Peyer's patch (tissue), 4 donors: ENCODE measurements around the gene TLCD3B. TPM values are rescaled to one million over a fixed set of nuclear protein-coding genes. Genes with fewer than 3 reads are reported as not detected.

ENCODE experiments used
- DNase-seq, 3 donors: peaks; one replicate each; pipeline ENCODE4 v3.0.0-alpha.2; 2017 to 2019
- H3K27ac ChIP-seq, 4 donors: fragments of 200-600 bp; sonication (generic); one replicate each; pipeline ENCODE4 v1.5.1; 2016 to 2019
- H3K27me3 ChIP-seq, 2 donors: fragments of 200-600 bp; sonication (generic); one replicate each; pipeline ENCODE4 v1.5.1; 2019
- H3K36me3 ChIP-seq, 3 donors: fragments of 200-600 bp; sonication (generic); one replicate each; pipeline ENCODE4 v1.5.1; 2016 to 2019
- H3K4me1 ChIP-seq, 4 donors: fragments of 200-600 bp; sonication (generic); one replicate each; pipeline ENCODE4 v1.5.1; 2016 to 2019
- H3K4me3 ChIP-seq, 4 donors: fragments of 200-600 bp; sonication (generic); 1 replicate in 3 of 4; 2 replicates in 1 of 4; pipeline ENCODE4 v1.5.1; 2016 to 2019; ENCODE audit warnings: mild to moderate bottlenecking in 1 of 4
- H3K9me3 ChIP-seq, 4 donors: fragments of 200-600 bp; sonication (generic); one replicate each; pipeline ENCODE4 v1.5.1; 2016 to 2019; ENCODE audit warnings: mild to moderate bottlenecking in 1 of 4
- CTCF ChIP-seq, 6 experiments: fragments of 450-650 bp in 4 of 6; fragments of 200-600 bp in 2 of 6; sonication (generic) in 1 of 6; IDR thresholded peaks; one replicate each; pipeline ENCODE4 v1.5.1; 2017 to 2019; ENCODE audit warnings: antibody characterized with exemption in 6 of 6, mild to moderate bottlenecking in 3 of 6, moderate library complexity in 1 of 6
- POLR2A ChIP-seq, 2 donors: fragments of 450-650 bp; IDR thresholded peaks; one replicate each; pipeline ENCODE4 v1.5.1; 2017; ENCODE audit warnings: antibody characterized with exemption in 2 of 2, mild to moderate bottlenecking in 2 of 2, moderate library complexity in 2 of 2
- total RNA-seq, 4 donors: library from RNA; depleted of rRNA; stranded (reverse); fragments of >200 nt; gene quantifications; one replicate each; pipeline ENCODE4 v1.1.0, GENCODE V29; 2016

The TLCD3B gene
- total RNA-seq, 4 donors from 2014 or later: not detected

GRCh38 chr16:29993191-29993902 lies 37.7 kb downstream of the TLCD3B start:
- no peak overlapping the region for H3K27ac ChIP-seq
- no peaks in the 10 kb centered on the region for H3K27me3 ChIP-seq
- peaks cover 0 to 63% (median 3%) of the 10 kb centered on the region in 3 donors for H3K36me3 ChIP-seq
- no peak overlapping the region for H3K4me3 ChIP-seq
- H3K4me1 ChIP-seq: peaks cover 0 to 23% (median 2%) of the 10 kb centered on the region in 4 donors
- no peaks in the 10 kb centered on the region for H3K9me3 ChIP-seq
- no peak for TF ChIP-seq CTCF (IDR thresholded peaks at IDR 0.05)
- TF ChIP-seq POLR2A (IDR thresholded peaks at IDR 0.05): no peak
- DNase-seq: no peak

DNA sequence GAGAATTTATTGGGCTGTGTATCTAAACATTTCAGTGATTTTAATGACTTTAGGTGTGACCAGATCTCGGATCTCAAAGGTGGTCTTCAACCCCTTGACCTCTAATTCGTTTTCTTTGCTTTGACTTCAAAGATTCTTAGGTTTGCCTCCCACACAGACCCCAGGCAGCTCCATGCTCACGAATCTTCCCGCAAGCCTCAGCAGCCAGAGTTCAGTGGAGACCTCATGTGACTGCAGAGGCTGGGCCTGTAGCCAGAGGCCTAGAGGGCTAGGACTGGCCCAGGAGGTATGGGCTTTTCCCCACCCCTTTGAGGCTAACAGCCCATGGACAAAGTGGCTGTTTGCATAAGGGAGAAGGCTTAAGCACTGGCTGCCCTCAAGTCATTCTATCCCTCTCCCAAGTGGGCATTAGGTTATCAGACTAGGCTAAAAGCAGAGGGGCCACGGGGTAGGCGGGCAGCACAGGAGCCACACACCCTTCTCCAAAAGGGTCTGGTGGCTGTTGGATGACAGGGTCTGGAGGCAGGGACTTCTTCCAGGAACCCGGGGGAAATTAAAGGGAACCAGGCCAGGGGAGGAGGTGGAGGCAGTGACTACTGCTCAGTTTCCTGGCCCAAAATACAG lies 38.6 kb downstream of the TLCD3B start:
- Histone ChIP-seq H3K27me3 (no peaks in the 10 kb centered on the region), H3K4me3 (no peak overlapping the region), H3K27ac (no peak overlapping the region), H3K9me3 (no peaks in the 10 kb centered on the region), H3K4me1 (peaks cover 0 to 23% (median 2%) of the 10 kb centered on the region in 4 donors), H3K36me3 (peaks cover 0 to 64% (median 3%) of the 10 kb centered on the region in 3 donors)
- DNase-seq: no peak
- TF ChIP-seq CTCF (IDR thresholded peaks at IDR 0.05) (no peak), POLR2A (IDR thresholded peaks at IDR 0.05) (no peak)

DNA sequence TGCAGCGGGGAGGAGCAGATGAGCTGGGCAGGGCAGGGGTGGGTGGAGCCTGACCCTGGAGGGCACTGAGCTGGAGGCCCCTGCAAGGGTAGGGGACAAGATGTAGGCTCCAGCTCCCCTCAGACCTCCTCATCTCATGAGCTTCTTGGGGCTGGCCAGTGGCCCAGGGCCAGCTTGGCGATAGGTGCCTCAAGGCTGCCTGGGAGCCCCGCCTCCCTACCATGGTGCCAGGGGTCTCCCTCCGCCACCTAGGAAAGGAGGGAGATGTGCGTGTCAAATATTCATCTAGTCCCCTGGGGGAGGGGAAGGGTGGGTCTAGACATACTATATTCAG lies 39.5 kb downstream of the TLCD3B start:
- peaks cover 0 to 18% (median 2%) of the 10 kb centered on the region in 4 donors for H3K4me1 ChIP-seq
- H3K9me3 ChIP-seq: no peaks in the 10 kb centered on the region
- H3K4me3 ChIP-seq: no peak overlapping the region
- H3K36me3 ChIP-seq: peaks cover 0 to 73% (median 3%) of the 10 kb centered on the region in 3 donors
- no peak for DNase-seq
- TF ChIP-seq POLR2A (IDR thresholded peaks at IDR 0.05) (no peak), CTCF (IDR thresholded peaks at IDR 0.05) (no peak)
- no peak overlapping the region for H3K27ac ChIP-seq
- no peaks in the 10 kb centered on the region for H3K27me3 ChIP-seq

DNA sequence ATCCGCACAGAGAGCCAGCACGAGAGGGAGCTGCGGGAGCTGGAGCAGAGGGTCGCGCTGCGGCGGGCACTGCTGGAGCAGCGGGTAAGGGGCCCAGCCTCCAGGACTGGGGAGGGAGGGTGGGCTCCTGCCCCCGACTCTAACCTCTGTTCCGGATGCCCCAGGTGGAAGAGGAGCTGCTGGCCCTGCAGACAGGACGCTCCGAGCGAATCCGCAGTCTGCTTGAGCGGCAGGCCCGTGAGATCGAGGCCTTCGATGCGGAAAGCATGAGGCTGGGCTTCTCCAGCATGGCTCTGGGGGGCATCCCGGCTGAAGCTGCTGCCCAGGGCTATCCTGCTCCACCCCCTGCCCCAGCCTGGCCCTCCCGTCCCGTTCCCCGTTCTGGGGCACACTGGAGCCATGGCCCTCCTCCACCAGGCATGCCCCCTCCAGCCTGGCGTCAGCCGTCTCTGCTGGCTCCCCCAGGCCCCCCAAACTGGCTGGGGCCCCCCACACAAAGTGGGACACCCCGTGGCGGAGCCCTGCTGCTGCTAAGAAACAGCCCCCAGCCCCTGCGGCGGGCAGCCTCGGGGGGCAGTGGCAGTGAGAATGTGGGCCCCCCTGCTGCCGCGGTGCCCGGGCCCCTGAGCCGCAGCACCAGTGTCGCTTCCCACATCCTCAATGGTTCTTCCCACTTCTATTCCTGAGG lies 40.0 kb downstream of the TLCD3B start:
- no peak for DNase-seq
- Histone ChIP-seq H3K27me3 (no peaks in the 10 kb centered on the region), H3K27ac (no peak overlapping the region), H3K4me3 (no peak overlapping the region), H3K9me3 (no peaks in the 10 kb centered on the region), H3K4me1 (peaks cover 0 to 18% (median 2%) of the 10 kb centered on the region in 4 donors), H3K36me3 (peaks cover 0 to 78% (median 3%) of the 10 kb centered on the region in 3 donors)
- no peak for TF ChIP-seq POLR2A (IDR thresholded peaks at IDR 0.05)
- no peak for TF ChIP-seq CTCF (IDR thresholded peaks at IDR 0.05)

DNA sequence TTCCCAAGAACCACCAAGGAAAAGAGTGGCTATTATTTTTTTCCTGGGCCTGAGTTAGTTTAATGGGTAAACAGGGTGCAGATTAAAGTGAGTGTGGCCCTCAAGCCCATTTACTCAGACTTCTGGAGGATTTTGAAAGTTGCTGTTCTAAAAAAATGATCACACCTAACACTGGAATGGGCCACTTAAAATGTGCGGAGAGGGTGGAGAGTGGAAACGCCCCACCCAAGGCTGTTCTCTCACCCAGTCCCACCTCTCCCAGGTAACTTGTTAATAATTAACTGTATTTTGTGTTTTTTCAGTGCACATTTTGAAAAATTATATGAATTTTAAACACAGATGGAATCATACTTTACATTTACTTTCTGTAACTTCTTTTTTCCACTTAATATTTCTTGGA lies 41.0 kb downstream of the TLCD3B start:
- Histone ChIP-seq H3K36me3 (peaks cover 0 to 88% (median 3%) of the 10 kb centered on the region in 3 donors), H3K27me3 (no peaks in the 10 kb centered on the region), H3K4me1 (peaks cover 0 to 15% (median 2%) of the 10 kb centered on the region in 4 donors), H3K9me3 (no peaks in the 10 kb centered on the region), H3K4me3 (no peak overlapping the region), H3K27ac (no peak overlapping the region)
- DNase-seq: no peak
- TF ChIP-seq CTCF (IDR thresholded peaks at IDR 0.05) (no peak), POLR2A (IDR thresholded peaks at IDR 0.05) (no peak)
